Ovary (tissue), 9 donors: ENCODE measurements around the gene MYH6. TPM values are rescaled to one million over a fixed set of nuclear protein-coding genes. Genes with fewer than 3 reads are reported as not detected.
A peak's percentile ranks its signal among the peaks of the same experiment; 100 is the strongest.

ENCODE experiments used
- DNase-seq, 5 donors: peaks; one replicate each; pipeline ENCODE4 v3.0.0-alpha.2; 2019 to 2020
- H3K27ac ChIP-seq, 2 donors: fragments of 200-600 bp; one replicate each; pipeline versions ENCODE4 v1.5.1 to v1.8.0; 2019 to 2022
- H3K27me3 ChIP-seq: fragments of 200-600 bp; one replicate; pipeline ENCODE4 v1.8.0; 2022
- H3K36me3 ChIP-seq: fragments of 200-600 bp; sonication (generic); one replicate; pipeline ENCODE4 v1.5.1; 2019
- H3K4me1 ChIP-seq: one replicate; pipeline ENCODE4 v1.8.1; 2013; ENCODE audit warnings: mild to moderate bottlenecking, moderate library complexity; ENCODE audit not compliant: insufficient read depth
- H3K4me3 ChIP-seq: fragments of 200-600 bp; sonication (generic); one replicate; pipeline ENCODE4 v1.5.1; 2017
- H3K9me3 ChIP-seq, 2 donors: fragments of 200-600 bp in 1 of 2; sonication (generic) in 1 of 2; one replicate each; pipeline versions ENCODE4 v1.5.1 to v1.8.1; 2013 to 2019; ENCODE audit warnings: mild to moderate bottlenecking in 1 of 2, moderate library complexity in 1 of 2
- EP300 ChIP-seq: sonication (generic); formaldehyde crosslinking; IDR thresholded peaks from one replicate; pipeline ENCODE4 v1.6.1; 2017; ENCODE audit warnings: antibody characterized with exemption
- POLR2A ChIP-seq: fragments of 450-650 bp; IDR thresholded peaks from one replicate; pipeline ENCODE4 v1.6.1; 2017; ENCODE audit warnings: antibody characterized with exemption, mild to moderate bottlenecking, moderate library complexity
- WGBS, 3 donors: extraction: QIAGEN DNeasy Blood & Tissue Kit in 1 of 3; methylation state at CpG; one replicate each; pipeline versions ENCODE4 v1.1.5 to v1.1.7; 2013 to 2017; 5-methylcytosine and 5-hydroxymethylcytosine counted together
- intact Hi-C, 4 donors: fragments of 100-400 bp; cut with DNase I; formaldehyde crosslinking; loops; one replicate each; pipeline versions ENCODE4 v1.11.0 to v1.15.1; 2022 to 2023
- microRNA counts: library from miRNA; unstranded; fragments of <30 nt; microRNA quantifications from one replicate; lab custom pipeline; 2016
- microRNA-seq, 3 donors: library from miRNA; unstranded; fragments of <30 nt; microRNA quantifications; one replicate each; pipeline versions ENCODE4 to v1.2.0, GENCODE V29; 2019 to 2020
- polyA plus RNA-seq, 2 donors: library from polyadenylated mRNA; stranded (reverse); fragments of 200-250 nt in 1 of 2; fragments of 350-450 nt in 1 of 2; fragmentation: Illumina TruSeq in 1 of 2; extraction: RNeasy Lipid Tissue Mini Kit (QIAGEN cat#74804) in 1 of 2; gene quantifications; one replicate each; pipeline ENCODE4 v1.2.3, GENCODE V29; 2013 to 2014
- small RNA-seq: library from RNA; depleted of rRNA; stranded (forward); fragments of <200 nt; gene quantifications from one replicate; pipeline ENCODE3, GENCODE V24; 2016
- total RNA-seq, 7 donors: library from RNA; depleted of rRNA in 2 of 7; stranded (reverse); fragments of >200 nt in 2 of 7; fragmentation: NEBNext Ultra II Directional in 3 of 7; extraction: Animal tissue kit (Norgen Biotek cat#: 25700) in 3 of 7; gene quantifications; one replicate each; pipeline versions ENCODE4 v1.1.0 to v1.2.4, GENCODE V29; 2016 to 2023
- TF ChIP-seq, protein P1 (sequence below), 3 donors: fragments of 450-650 bp in 2 of 3; fragments of 200-600 bp in 1 of 3; IDR thresholded peaks; one replicate each; pipeline versions ENCODE4 v1.5.1 to v1.8.0; 2016 to 2022; ENCODE audit warnings: antibody characterized with exemption in 3 of 3, mild to moderate bottlenecking in 1 of 3
- donor health status: DM: no; HTN: no; CAD: no; lungs with moderate emphysema.
- donor health status: DM: no; HTN: no; CAD: no.
- donor health status: Bipolar disorder and iron deficiency.
- donor health status: DM: yes; HTN: yes; CAD: no.
- donor health status: DM: no; HTN: no; CAD: no.
- donor health status: DM: yes; HTN: yes; CAD: no.

MYH6 gene
- total and polyA plus RNA-seq, 9 donors: 0.07 to 1.1 (median 0.50) TPM; not detected in 4

DNA sequence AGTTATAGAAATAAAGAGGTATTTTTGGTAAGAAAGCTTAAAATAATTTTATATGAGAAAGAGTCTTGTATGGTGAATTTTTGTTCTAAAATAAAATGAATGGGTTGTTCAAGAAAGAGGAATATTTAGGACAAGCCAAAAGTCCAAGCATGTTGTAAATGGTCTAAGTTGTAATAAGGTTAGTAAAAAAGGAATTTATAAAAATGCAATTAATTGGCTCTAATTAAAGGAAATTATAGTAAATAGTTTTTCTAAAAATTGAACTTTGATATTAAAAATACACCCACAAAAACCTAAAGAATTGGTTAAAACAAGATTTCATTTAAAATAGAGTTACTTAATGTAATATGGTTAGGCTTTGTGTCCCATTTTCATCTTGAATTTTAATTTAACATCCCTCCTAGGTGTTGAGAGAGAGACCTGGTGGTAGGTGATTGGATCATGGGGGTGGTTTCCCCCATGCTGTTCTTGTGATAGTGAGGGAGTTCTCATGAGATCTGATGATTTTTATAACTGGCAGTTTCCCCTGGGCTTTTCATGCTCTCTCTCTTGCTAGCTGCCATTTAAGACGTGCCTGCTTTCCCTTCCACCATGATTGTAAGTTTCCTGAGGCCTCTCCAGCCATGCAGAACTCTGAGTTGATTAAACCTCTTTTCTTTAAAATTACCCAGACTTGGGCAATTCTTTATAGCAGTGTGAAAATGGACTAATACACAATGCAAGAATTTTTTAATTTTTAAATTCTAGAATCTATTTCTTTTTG, 68.4 kb downstream of the MYH6 start:
- no peak for DNase-seq
- Histone ChIP-seq H3K27ac (no peak overlapping the region), H3K27me3 (no peaks in the 10 kb centered on the region), H3K9me3 (no peaks in the 10 kb centered on the region), H3K36me3 (no peaks in the 10 kb centered on the region), H3K4me1 (no peaks in the 10 kb centered on the region), H3K4me3 (no peak overlapping the region)
- TF ChIP-seq, protein P1, sequence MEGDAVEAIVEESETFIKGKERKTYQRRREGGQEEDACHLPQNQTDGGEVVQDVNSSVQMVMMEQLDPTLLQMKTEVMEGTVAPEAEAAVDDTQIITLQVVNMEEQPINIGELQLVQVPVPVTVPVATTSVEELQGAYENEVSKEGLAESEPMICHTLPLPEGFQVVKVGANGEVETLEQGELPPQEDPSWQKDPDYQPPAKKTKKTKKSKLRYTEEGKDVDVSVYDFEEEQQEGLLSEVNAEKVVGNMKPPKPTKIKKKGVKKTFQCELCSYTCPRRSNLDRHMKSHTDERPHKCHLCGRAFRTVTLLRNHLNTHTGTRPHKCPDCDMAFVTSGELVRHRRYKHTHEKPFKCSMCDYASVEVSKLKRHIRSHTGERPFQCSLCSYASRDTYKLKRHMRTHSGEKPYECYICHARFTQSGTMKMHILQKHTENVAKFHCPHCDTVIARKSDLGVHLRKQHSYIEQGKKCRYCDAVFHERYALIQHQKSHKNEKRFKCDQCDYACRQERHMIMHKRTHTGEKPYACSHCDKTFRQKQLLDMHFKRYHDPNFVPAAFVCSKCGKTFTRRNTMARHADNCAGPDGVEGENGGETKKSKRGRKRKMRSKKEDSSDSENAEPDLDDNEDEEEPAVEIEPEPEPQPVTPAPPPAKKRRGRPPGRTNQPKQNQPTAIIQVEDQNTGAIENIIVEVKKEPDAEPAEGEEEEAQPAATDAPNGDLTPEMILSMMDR (IDR thresholded peaks at IDR 0.05): no peak
- TF ChIP-seq POLR2A (no peak), EP300 (no peak)
- intact Hi-C loops: no loop called here
- 67 to 82% (median 74%) methylated on average over 1 of the region's 1 CpG for WGBS, 3 donors

DNA sequence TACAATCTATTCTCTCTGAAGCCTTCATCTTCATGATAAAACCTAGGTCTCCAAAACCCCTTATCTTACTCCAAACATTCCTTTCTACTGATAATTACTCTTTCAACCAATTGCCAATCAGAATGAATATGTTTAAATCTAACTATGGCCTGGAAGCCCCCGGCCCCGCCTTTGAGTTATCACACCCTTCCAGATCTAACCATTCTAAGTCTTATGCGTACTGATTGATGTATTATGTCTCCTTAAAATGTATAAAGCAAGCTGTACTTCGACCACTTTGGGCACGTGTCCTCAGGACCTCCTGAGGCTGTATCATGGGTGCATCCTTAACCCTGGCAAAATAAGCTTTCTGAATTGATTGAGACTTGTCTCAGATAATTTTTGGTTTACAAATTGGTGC, 72.5 kb downstream of the MYH6 start:
- Histone ChIP-seq H3K9me3 (no peaks in the 10 kb centered on the region), H3K27ac (no peak overlapping the region), H3K27me3 (no peaks in the 10 kb centered on the region), H3K4me1 (no peaks in the 10 kb centered on the region), H3K36me3 (no peaks in the 10 kb centered on the region), H3K4me3 (no peak overlapping the region)
- TF ChIP-seq POLR2A (no peak), EP300 (no peak)
- TF ChIP-seq, protein P1 (IDR thresholded peaks at IDR 0.05): no peak
- intact Hi-C loops: no loop called here
- DNase-seq: no peak
- 81 to 90% (median 83%) methylated on average over 5 of the region's 5 CpGs for WGBS, 3 donors

MicroRNA genes within 50 kb of the gene (microRNA counts, 767-probe panel; counts per million panel counts)
- microRNA hsa-miR-208a (lab: Ali Mortazavi, UCI) (530 counts per million, percentile 78 among the panel's probes with 10 or more counts), microRNA hsa-miR-208b (lab: Ali Mortazavi, UCI) (530 counts per million, percentile 78 among the panel's probes with 10 or more counts)

Small RNAs within 50 kb of the gene (microRNA-seq; reads per million reads assigned to microRNA genes)
- gene MIR208A (0.63 to 11.7 (median 2.7) reads per million in 3 donors), gene MIR208B (1.9 to 84.1 (median 1.9) reads per million in 3 donors)

Small RNAs within 50 kb of the gene (small RNA-seq; reads per million reads assigned to genes)
- gene MIR208A: not detected
- not detected for gene MIR208B

Other genes with a start within 250 kb of the MYH6 start
- gene SLC7A8, start 224.6 kb downstream of the MYH6 start, total RNA-seq: 100 to 1,000 TPM in 3 of 7 donors, 10 to 100 TPM in 4; 51.1 to 161 (median 95.4) TPM
- gene SLC7A8, start 224.6 kb downstream of the MYH6 start, polyA plus RNA-seq: 100 to 1,000 TPM in 1 of 2 donors, 10 to 100 TPM in 1; 45.9 to 104 TPM
- gene RNF212B, start 170.3 kb downstream of the MYH6 start, total RNA-seq: not detected
- not detected for gene RNF212B, start 170.3 kb downstream of the MYH6 start, polyA plus RNA-seq
- gene HOMEZ, start 122.1 kb downstream of the MYH6 start, total RNA-seq: 10 to 100 TPM in 5 of 7 donors, 1 to 10 TPM in 2; 5.9 to 22.8 (median 13.4) TPM
- gene HOMEZ, start 122.1 kb downstream of the MYH6 start, polyA plus RNA-seq: 10 to 100 TPM in 1 of 2 donors, 1 to 10 TPM in 1; 7.6 to 23.7 TPM
- 10 to 100 TPM in 5 of 7 donors, 1 to 10 TPM in 2; 6.8 to 26.4 (median 21.2) TPM for gene PPP1R3E, start 105.4 kb downstream of the MYH6 start, total RNA-seq
- gene PPP1R3E, start 105.4 kb downstream of the MYH6 start, polyA plus RNA-seq: 10 to 100 TPM; 10.7 to 17.3 TPM
- gene BCL2L2, start 101.4 kb downstream of the MYH6 start, total RNA-seq: 10 to 100 TPM; 17.0 to 38.7 (median 29.1) TPM
- gene BCL2L2, start 101.4 kb downstream of the MYH6 start, polyA plus RNA-seq: 10 to 100 TPM; 31.7 to 36.0 TPM
- 100 to 1,000 TPM in 5 of 7 donors, 10 to 100 TPM in 2; 37.2 to 164 (median 136) TPM for gene PABPN1, start 86.8 kb downstream of the MYH6 start, total RNA-seq
- 100 to 1,000 TPM in 1 of 2 donors, 10 to 100 TPM in 1; 93.4 to 117 TPM for gene PABPN1, start 86.8 kb downstream of the MYH6 start, polyA plus RNA-seq
- gene SLC22A17, start 55.4 kb downstream of the MYH6 start, total RNA-seq: 10 to 100 TPM; 25.0 to 48.0 (median 38.5) TPM
- 10 to 100 TPM in 1 of 2 donors, 1 to 10 TPM in 1; 8.9 to 32.7 TPM for gene SLC22A17, start 55.4 kb downstream of the MYH6 start, polyA plus RNA-seq
- 10 to 100 TPM; 13.8 to 44.2 (median 34.6) TPM for gene EFS, start 43.1 kb downstream of the MYH6 start, total RNA-seq
- gene EFS, start 43.1 kb downstream of the MYH6 start, polyA plus RNA-seq: 10 to 100 TPM; 10.8 to 22.2 TPM
- not detected for gene IL25, start 35.5 kb downstream of the MYH6 start, total RNA-seq
- gene IL25, start 35.5 kb downstream of the MYH6 start, polyA plus RNA-seq: not detected
- gene CMTM5, start 31.2 kb downstream of the MYH6 start, total RNA-seq: under 1 TPM in 1 of 7 donors, not detected in 6; 0.48 TPM
- 1 to 10 TPM in 1 of 2 donors, under 1 TPM in 1; 0.16 to 1.1 TPM for gene CMTM5, start 31.2 kb downstream of the MYH6 start, polyA plus RNA-seq
- gene MYH7, start 27.4 kb upstream of the MYH6 start, total RNA-seq: 1 to 10 TPM in 1 of 7 donors, under 1 TPM in 2, not detected in 4; 0.92 to 1.1 (median 0.96) TPM
- gene MYH7, start 27.4 kb upstream of the MYH6 start, polyA plus RNA-seq: under 1 TPM in 1 of 2 donors, not detected in 1; 0.93 TPM
- gene NGDN, start 61.4 kb upstream of the MYH6 start, total RNA-seq: 10 to 100 TPM; 32.9 to 51.6 (median 38.4) TPM
- 10 to 100 TPM; 48.5 to 57.5 TPM for gene NGDN, start 61.4 kb upstream of the MYH6 start, polyA plus RNA-seq
- 1 to 10 TPM in 5 of 7 donors, under 1 TPM in 2; 0.48 to 2.3 (median 2.0) TPM for gene ZFHX2, start 143.5 kb upstream of the MYH6 start, total RNA-seq
- gene ZFHX2, start 143.5 kb upstream of the MYH6 start, polyA plus RNA-seq: under 1 TPM; 0.34 to 0.63 TPM
- gene THTPA, start 148.0 kb upstream of the MYH6 start, total RNA-seq: 10 to 100 TPM; 14.6 to 22.3 (median 19.6) TPM
- gene THTPA, start 148.0 kb upstream of the MYH6 start, polyA plus RNA-seq: 10 to 100 TPM; 11.5 to 11.9 TPM
- gene AP1G2, start 159.5 kb upstream of the MYH6 start, total RNA-seq: 100 to 1,000 TPM in 3 of 7 donors, 10 to 100 TPM in 4; 76.3 to 129 (median 92.8) TPM
- 10 to 100 TPM; 32.0 to 80.4 TPM for gene AP1G2, start 159.5 kb upstream of the MYH6 start, polyA plus RNA-seq
- 10 to 100 TPM in 4 of 7 donors, 1 to 10 TPM in 3; 7.4 to 43.5 (median 10.1) TPM for gene JPH4, start 170.5 kb upstream of the MYH6 start, total RNA-seq
- 10 to 100 TPM; 19.9 to 22.1 TPM for gene JPH4, start 170.5 kb upstream of the MYH6 start, polyA plus RNA-seq
- gene DHRS2, start 228.1 kb upstream of the MYH6 start, total RNA-seq: 10 to 100 TPM in 4 of 7 donors, 1 to 10 TPM in 3; 1.6 to 46.6 (median 14.9) TPM
- 10 to 100 TPM; 12.5 to 28.5 TPM for gene DHRS2, start 228.1 kb upstream of the MYH6 start, polyA plus RNA-seq